K562 (cell line): ENCODE data around the gene HPS1. TPM values are rescaled to one million over a fixed set of nuclear protein-coding genes. Genes with fewer than 3 reads are reported as not detected.

Source experiments
- ATAC-seq: fragments of 200-7000 bp; cut with Tn5 transposase; 3 replicates; pipeline ENCODE4 v1.9.1; 2020; ENCODE audit warnings: moderate library complexity
- BruUV-seq: library from RNA; stranded (reverse); fragments of 400-500 nt; replicated peaks from 2 replicates; lab custom pipeline; 2021; lab: Mats Ljungman, UMichigan
- CTCF ChIA-PET: fragments of 300-600 bp; formaldehyde crosslinking; extraction: SDS; loops from one replicate; lab custom pipeline; 2021; ENCODE audit warnings: low intra/inter-chr PET ratio; lab: Yijun Ruan, JAX
- POLR2A ChIA-PET: fragments of 300-600, 350-650 bp; sonication (Branson Sonifier 250); formaldehyde crosslinking; extraction: SDS; loops from one replicate; lab custom pipeline; 2021; ENCODE audit warnings: antibody characterized with exemption, inconsistent platforms; lab: Yijun Ruan, JAX
- DNase-seq, 4 experiments: peaks; one replicate each; pipeline versions ENCODE4 v3.0.0 to v3.0.0-alpha.2; 2011 to 2018; ENCODE audit warnings: low spot score in 3 of 4, mixed read lengths in 3 of 4; ENCODE audit errors: extremely low read depth in 1 of 4
- FAIRE-seq: peaks from 2 replicates; lab custom pipeline; 2011; peaks lifted over from hg19 to GRCh38; lab: Jason Lieb, UNC
- H2AFZ ChIP-seq: 2 replicates; pipeline ENCODE4 v1.6.0; 2011; ENCODE audit warnings: low read depth, low read length, control low read depth, inconsistent platforms
- H3K27ac ChIP-seq: fragments of 200-600 bp; 3 replicates; pipeline ENCODE4 v1.8.0; 2011; ENCODE audit warnings: low read depth, mild to moderate bottlenecking, control low read depth, inconsistent platforms, low read length, moderate library complexity, mixed read lengths; ENCODE audit errors: extremely low read depth
- H3K27me3 ChIP-seq, 2 experiments: fragments of 300-600 bp in 1 of 2; 2 replicates in 1 of 2; 3 replicates in 1 of 2; pipeline versions ENCODE4 v1.6.0 to v1.8.0; 2011; ENCODE audit warnings: inconsistent platforms in 2 of 2, low read length in 2 of 2, mild to moderate bottlenecking in 1 of 2, mixed read lengths in 1 of 2, moderate library complexity in 1 of 2; ENCODE audit not compliant: control insufficient read depth in 2 of 2, insufficient read depth in 2 of 2
- H3K36me3 ChIP-seq: fragments of 300-600 bp; 3 replicates; pipeline ENCODE4 v1.8.0; 2011; ENCODE audit warnings: mild to moderate bottlenecking, low read length, inconsistent platforms; ENCODE audit not compliant: control insufficient read depth, insufficient read depth
- H3K4me1 ChIP-seq, 2 experiments: fragments of 200-600 bp in 1 of 2; replicated peaks in 1 of 2; 2 replicates in 1 of 2; 3 replicates in 1 of 2; pipeline versions ENCODE4 v1.5.1 to v1.8.0; 2011; ENCODE audit warnings: inconsistent platforms in 2 of 2, low read length in 2 of 2, mild to moderate bottlenecking in 1 of 2, mixed read lengths in 1 of 2, moderate library complexity in 1 of 2; ENCODE audit not compliant: control insufficient read depth in 2 of 2, insufficient read depth in 2 of 2
- H3K4me2 ChIP-seq: 2 replicates; pipeline ENCODE4 v1.6.1; 2011; ENCODE audit warnings: low read length, control low read depth, inconsistent platforms, mixed read lengths; ENCODE audit not compliant: insufficient read depth
- H3K4me3 ChIP-seq: fragments of 200-600 bp; sonication (generic), shearing (Covaris generic); 2 replicates; pipeline ENCODE4 v1.5.1; 2016; ENCODE audit warnings: control low read depth, inconsistent platforms
- H3K79me2 ChIP-seq: fragments of 200-600 bp; 3 replicates; pipeline ENCODE4 v1.8.0; 2011; ENCODE audit warnings: low read length, inconsistent platforms; ENCODE audit not compliant: control insufficient read depth, insufficient read depth
- H3K9ac ChIP-seq, 2 experiments: 2 replicates each; pipeline versions ENCODE4 v1.6.0 to v1.6.1; 2011; ENCODE audit warnings: low read depth in 2 of 2, low read length in 2 of 2, control low read depth in 1 of 2, inconsistent platforms in 1 of 2, mild to moderate bottlenecking in 1 of 2, mixed read lengths in 1 of 2; ENCODE audit not compliant: insufficient read depth in 1 of 2
- H3K9me1 ChIP-seq: one replicate; pipeline ENCODE4 v1.6.0; 2011; ENCODE audit warnings: inconsistent platforms, mild to moderate bottlenecking, low read length, moderate library complexity; ENCODE audit not compliant: control insufficient read depth, insufficient read depth
- H3K9me3 ChIP-seq: replicated peaks from 2 replicates; pipeline ENCODE4 v1.5.1; 2011; ENCODE audit warnings: low read depth, low read length, inconsistent platforms; ENCODE audit not compliant: control insufficient read depth, insufficient read depth
- H4K20me1 ChIP-seq: replicated peaks from 2 replicates; pipeline ENCODE4 v1.6.1; 2011; ENCODE audit warnings: low read length, inconsistent platforms, mixed read lengths; ENCODE audit not compliant: control insufficient read depth, insufficient read depth
- HNRNPL ChIP-seq: fragments of 200-400 bp; formaldehyde crosslinking; IDR thresholded peaks from 2 replicates; pipeline ENCODE4 v1.6.1; 2017; ENCODE audit warnings: low read depth, mild to moderate bottlenecking, low read length
- MBD2 ChIP-seq: sonication (generic); IDR thresholded peaks from 2 replicates; pipeline ENCODE4 v1.6.1; 2016; ENCODE audit warnings: low read depth, borderline replicate concordance
- NCOA1 ChIP-seq: fragments of 450-650 bp; IDR thresholded peaks from 2 replicates; pipeline ENCODE4 v1.6.1; 2016; ENCODE audit warnings: low read depth
- NONO ChIP-seq, 2 experiments: fragments of 200-400 bp in 1 of 2; fragments of 450-650 bp in 1 of 2; formaldehyde crosslinking in 1 of 2; IDR thresholded peaks; 2 replicates each; pipeline ENCODE4 v1.6.1; 2017; ENCODE audit warnings: low read depth in 2 of 2, mild to moderate bottlenecking in 2 of 2, moderate library complexity in 2 of 2, low read length in 1 of 2
- NUFIP1 ChIP-seq: fragments of 450-650 bp; IDR thresholded peaks from 2 replicates; pipeline ENCODE4 v1.6.1; 2018; ENCODE audit not compliant: partially characterized antibody
- SREBF2 ChIP-seq: sonication (generic); formaldehyde crosslinking; IDR thresholded peaks from 2 replicates; pipeline ENCODE4 v1.4.0; 2020; ENCODE audit warnings: mild to moderate bottlenecking, missing genetic modification reagents
- TAF7 ChIP-seq: fragments of 450-650 bp; IDR thresholded peaks from 2 replicates; pipeline ENCODE4 v1.6.1; 2016; ENCODE audit warnings: missing genetic modification characterization, missing compliant biosample characterization
- ZFX ChIP-seq: sonication (generic); formaldehyde crosslinking; IDR thresholded peaks from 2 replicates; pipeline ENCODE4 v1.8.0; 2022; ENCODE audit warnings: mild to moderate bottlenecking, missing genetic modification reagents, moderate library complexity
- ZNF431 ChIP-seq: sonication (generic); formaldehyde crosslinking; IDR thresholded peaks from 2 replicates; pipeline ENCODE4 v1.8.0; 2022; ENCODE audit warnings: mild to moderate bottlenecking, missing genetic modification reagents
- ZNF644 ChIP-seq: fragments of 200-800 bp; sonication (Bioruptor generic); IDR thresholded peaks from 2 replicates; pipeline ENCODE4 v1.6.1; 2016; ENCODE audit warnings: low read depth, missing genetic modification characterization, missing compliant biosample characterization
- ZNF696 ChIP-seq: fragments of 250-450 bp; sonication (Bioruptor Pico); conservative IDR thresholded peaks from 2 replicates; pipeline ENCODE4 v1.4.0; 2020; ENCODE audit warnings: mild to moderate bottlenecking, moderate library complexity
- ZNF778 ChIP-seq: fragments of 450-650 bp; formaldehyde crosslinking; IDR thresholded peaks from 2 replicates; pipeline ENCODE4 v1.4.0; 2020; ENCODE audit warnings: mild to moderate bottlenecking, moderate library complexity
- WGBS: fragments of 100-300 bp; shearing (Covaris generic); methylation state at CpG from one replicate; pipeline ENCODE4 v1.1.6; 2016; ENCODE audit warnings: low coverage, mixed read lengths; ENCODE audit not compliant: insufficient coverage; ENCODE audit errors: missing lambda C conversion rate; 5-methylcytosine and 5-hydroxymethylcytosine counted together
- in situ Hi-C: fragments of 300-500 bp; cut with MboI; formaldehyde crosslinking; loops from 4 replicates; pipeline ENCODE4 v1.15.0; 2018; ENCODE audit warnings: inconsistent platforms, mixed read lengths
- intact Hi-C: fragments of 100-400 bp; cut with micrococcal nuclease; formaldehyde crosslinking; loops from 2 replicates; pipeline ENCODE4 v1.14.2; 2022
- polyA plus RNA-seq, 8 experiments: library from polyadenylated mRNA; depleted of rRNA in 4 of 8; stranded (reverse) in 5 of 8; unstranded in 3 of 8; fragments of >200 nt; fragmentation: Nextera tagmentation in 2 of 8; fragmentation: Illumina TruSeq in 1 of 8; extraction: Ambion mirVana in 2 of 8; extraction: Trizol in 1 of 8; gene quantifications; 2 replicates each; pipeline versions ENCODE4 v1.2.1 to v1.2.3, GENCODE V29; 2011 to 2014; ENCODE audit warnings: inconsistent platforms in 1 of 8, missing spikeins in 1 of 8
- total RNA-seq, 7 experiments: library from RNA; depleted of rRNA in 6 of 7; stranded (reverse); fragments of >200 nt in 6 of 7; fragmentation: Illumina TruSeq in 2 of 7; extraction: Trizol in 2 of 7; gene quantifications; 2 replicates each; pipeline versions ENCODE4 v1.2.1 to v1.2.3, GENCODE V29; 2011 to 2021; ENCODE audit warnings: low replicate concordance in 1 of 7
- TF ChIP-seq, protein P1 (sequence below): sonication (generic); IDR thresholded peaks from 2 replicates; pipeline ENCODE4 v1.6.1; 2016
- TF ChIP-seq, protein P2 (sequence below): sonication (generic); formaldehyde crosslinking; IDR thresholded peaks from 2 replicates; pipeline ENCODE4 v1.9.0; 2022; ENCODE audit warnings: mild to moderate bottlenecking, missing genetic modification reagents
- TF ChIP-seq, protein P3 (sequence below): sonication (generic); formaldehyde crosslinking; IDR thresholded peaks from 2 replicates; pipeline ENCODE4 v1.8.0; 2022; ENCODE audit warnings: missing genetic modification reagents, mild to moderate bottlenecking, borderline replicate concordance
- TF ChIP-seq, protein P4 (sequence below): fragments of 450-650 bp; IDR thresholded peaks from 2 replicates; pipeline ENCODE4 v1.6.1; 2016
- TF ChIP-seq, protein P5 (sequence below): sonication (generic); formaldehyde crosslinking; IDR thresholded peaks from 2 replicates; pipeline ENCODE4 v1.8.1; 2023; ENCODE audit warnings: mild to moderate bottlenecking, missing genetic modification reagents

The HPS1 gene
- total and polyA plus RNA-seq, 9 of the 15 experiments (the other 6 are each of a cell fraction or from before 2014, with no cell fraction given): 18.1 to 43.6 (median 26.3) TPM

DNA sequence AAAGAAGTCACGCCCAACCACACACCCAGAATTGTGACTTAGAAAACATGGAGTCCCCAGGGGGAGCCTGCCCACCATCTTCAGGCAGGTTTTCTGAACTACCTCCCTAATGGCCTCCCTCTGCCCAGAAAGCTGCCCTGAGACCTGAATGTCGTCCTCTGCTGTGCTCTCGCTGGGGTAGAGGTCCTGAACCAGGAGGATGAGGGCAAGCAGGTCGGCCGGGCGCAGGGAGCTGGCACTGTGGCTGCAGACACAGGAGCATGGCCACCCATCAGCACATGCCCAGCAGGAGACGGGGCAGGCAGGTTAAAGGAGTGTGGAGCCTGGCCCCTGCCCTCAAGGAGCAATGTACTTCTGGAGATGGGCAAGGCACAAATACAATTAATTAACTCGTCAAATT, 16.3 kb downstream of the HPS1 start:
- CTCF ChIA-PET: no interaction called here
- H3K27me3 ChIP-seq: no peaks in the 10 kb centered on the region
- no peak overlapping the region for H3K27ac ChIP-seq
- no peak for DNase-seq
- POLR2A ChIA-PET: no interaction called here
- ATAC-seq: no peak
- no peak overlapping the region for H3K4me3 ChIP-seq
- FAIRE-seq: no peak
- H3K9ac ChIP-seq: no peak overlapping the region
- no peak overlapping the region for H2AFZ ChIP-seq
- no peaks in the 10 kb centered on the region for H3K9me1 ChIP-seq
- intact Hi-C loops: no loop called here
- peaks cover 0 to 7% of the 10 kb centered on the region in 2 experiments; a peak in 1 of 5 replicates for H3K4me1 ChIP-seq
- H4K20me1 ChIP-seq: no peaks in the 10 kb centered on the region
- no peaks in the 10 kb centered on the region for H3K79me2 ChIP-seq
- 94% methylated on average over 5 of the region's 8 CpGs for WGBS
- H3K36me3 ChIP-seq: peaks cover 71% of the 10 kb centered on the region; the same call in 2 of the 3 replicates
- H3K4me2 ChIP-seq: no peak overlapping the region
- in situ Hi-C loops: no loop called here
- H3K9me3 ChIP-seq: no peaks in the 10 kb centered on the region
- BruUV-seq: no TSS peak
- TF ChIP-seq, protein P1, sequence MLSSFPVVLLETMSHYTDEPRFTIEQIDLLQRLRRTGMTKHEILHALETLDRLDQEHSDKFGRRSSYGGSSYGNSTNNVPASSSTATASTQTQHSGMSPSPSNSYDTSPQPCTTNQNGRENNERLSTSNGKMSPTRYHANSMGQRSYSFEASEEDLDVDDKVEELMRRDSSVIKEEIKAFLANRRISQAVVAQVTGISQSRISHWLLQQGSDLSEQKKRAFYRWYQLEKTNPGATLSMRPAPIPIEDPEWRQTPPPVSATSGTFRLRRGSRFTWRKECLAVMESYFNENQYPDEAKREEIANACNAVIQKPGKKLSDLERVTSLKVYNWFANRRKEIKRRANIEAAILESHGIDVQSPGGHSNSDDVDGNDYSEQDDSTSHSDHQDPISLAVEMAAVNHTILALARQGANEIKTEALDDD: no peak
- TF ChIP-seq HNRNPL (no peak), NONO (IDR thresholded peaks at IDR 0.05; ENCODE audit: low read depth in 2 of 2, low read length in 1 of 2) (no peak), SREBF2 (CRISPR knock-in tag) (no peak), TAF7 (tag) (no peak), ZNF696 (no peak), MBD2 (no peak), NUFIP1 (no peak), ZNF431 (CRISPR knock-in tag) (no peak), NCOA1 (no peak), ZNF644 (no peak), ZNF778 (CRISPR knock-in tag) (no peak), ZFX (CRISPR knock-in tag) (no peak)
- TF ChIP-seq, protein P2, sequence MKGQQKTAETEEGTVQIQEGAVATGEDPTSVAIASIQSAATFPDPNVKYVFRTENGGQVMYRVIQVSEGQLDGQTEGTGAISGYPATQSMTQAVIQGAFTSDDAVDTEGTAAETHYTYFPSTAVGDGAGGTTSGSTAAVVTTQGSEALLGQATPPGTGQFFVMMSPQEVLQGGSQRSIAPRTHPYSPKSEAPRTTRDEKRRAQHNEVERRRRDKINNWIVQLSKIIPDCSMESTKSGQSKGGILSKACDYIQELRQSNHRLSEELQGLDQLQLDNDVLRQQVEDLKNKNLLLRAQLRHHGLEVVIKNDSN (CRISPR knock-in tag): no peak
- TF ChIP-seq, protein P3, sequence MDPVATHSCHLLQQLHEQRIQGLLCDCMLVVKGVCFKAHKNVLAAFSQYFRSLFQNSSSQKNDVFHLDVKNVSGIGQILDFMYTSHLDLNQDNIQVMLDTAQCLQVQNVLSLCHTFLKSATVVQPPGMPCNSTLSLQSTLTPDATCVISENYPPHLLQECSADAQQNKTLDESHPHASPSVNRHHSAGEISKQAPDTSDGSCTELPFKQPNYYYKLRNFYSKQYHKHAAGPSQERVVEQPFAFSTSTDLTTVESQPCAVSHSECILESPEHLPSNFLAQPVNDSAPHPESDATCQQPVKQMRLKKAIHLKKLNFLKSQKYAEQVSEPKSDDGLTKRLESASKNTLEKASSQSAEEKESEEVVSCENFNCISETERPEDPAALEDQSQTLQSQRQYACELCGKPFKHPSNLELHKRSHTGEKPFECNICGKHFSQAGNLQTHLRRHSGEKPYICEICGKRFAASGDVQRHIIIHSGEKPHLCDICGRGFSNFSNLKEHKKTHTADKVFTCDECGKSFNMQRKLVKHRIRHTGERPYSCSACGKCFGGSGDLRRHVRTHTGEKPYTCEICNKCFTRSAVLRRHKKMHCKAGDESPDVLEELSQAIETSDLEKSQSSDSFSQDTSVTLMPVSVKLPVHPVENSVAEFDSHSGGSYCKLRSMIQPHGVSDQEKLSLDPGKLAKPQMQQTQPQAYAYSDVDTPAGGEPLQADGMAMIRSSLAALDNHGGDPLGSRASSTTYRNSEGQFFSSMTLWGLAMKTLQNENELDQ: no peak
- TF ChIP-seq, protein P4, sequence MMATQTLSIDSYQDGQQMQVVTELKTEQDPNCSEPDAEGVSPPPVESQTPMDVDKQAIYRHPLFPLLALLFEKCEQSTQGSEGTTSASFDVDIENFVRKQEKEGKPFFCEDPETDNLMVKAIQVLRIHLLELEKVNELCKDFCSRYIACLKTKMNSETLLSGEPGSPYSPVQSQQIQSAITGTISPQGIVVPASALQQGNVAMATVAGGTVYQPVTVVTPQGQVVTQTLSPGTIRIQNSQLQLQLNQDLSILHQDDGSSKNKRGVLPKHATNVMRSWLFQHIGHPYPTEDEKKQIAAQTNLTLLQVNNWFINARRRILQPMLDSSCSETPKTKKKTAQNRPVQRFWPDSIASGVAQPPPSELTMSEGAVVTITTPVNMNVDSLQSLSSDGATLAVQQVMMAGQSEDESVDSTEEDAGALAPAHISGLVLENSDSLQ: no peak
- TF ChIP-seq, protein P5, sequence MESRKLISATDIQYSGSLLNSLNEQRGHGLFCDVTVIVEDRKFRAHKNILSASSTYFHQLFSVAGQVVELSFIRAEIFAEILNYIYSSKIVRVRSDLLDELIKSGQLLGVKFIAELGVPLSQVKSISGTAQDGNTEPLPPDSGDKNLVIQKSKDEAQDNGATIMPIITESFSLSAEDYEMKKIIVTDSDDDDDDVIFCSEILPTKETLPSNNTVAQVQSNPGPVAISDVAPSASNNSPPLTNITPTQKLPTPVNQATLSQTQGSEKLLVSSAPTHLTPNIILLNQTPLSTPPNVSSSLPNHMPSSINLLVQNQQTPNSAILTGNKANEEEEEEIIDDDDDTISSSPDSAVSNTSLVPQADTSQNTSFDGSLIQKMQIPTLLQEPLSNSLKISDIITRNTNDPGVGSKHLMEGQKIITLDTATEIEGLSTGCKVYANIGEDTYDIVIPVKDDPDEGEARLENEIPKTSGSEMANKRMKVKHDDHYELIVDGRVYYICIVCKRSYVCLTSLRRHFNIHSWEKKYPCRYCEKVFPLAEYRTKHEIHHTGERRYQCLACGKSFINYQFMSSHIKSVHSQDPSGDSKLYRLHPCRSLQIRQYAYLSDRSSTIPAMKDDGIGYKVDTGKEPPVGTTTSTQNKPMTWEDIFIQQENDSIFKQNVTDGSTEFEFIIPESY (CRISPR knock-in tag): no peak
